ENCODE results near the gene SLC7A7. TPM values are rescaled to one million over a fixed set of nuclear protein-coding genes. Genes with fewer than 3 reads are reported as not detected.
A peak's percentile ranks its signal among the peaks of the same experiment; 100 is the strongest.

Gene SLC7A7
- total and polyA plus RNA-seq, 10 of the 15 experiments (the other 5 are each of a cell fraction or from before 2014, with no cell fraction given): 27.8 to 79.2 (median 50.8) TPM

DNA sequence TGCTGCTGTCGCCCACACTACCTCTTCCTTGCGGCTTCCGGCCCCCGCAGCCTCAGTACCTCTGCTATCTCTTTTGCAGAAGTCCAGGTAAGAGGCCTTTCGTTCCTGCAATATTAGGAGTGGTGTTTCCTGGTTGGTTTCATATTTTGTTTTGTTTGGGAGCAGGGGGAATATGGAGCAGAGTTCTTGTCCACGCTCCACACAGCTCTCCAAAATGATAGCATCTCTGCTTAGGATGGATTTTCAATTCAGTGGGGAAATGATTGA, 48.0 kb downstream of the SLC7A7 start (continued):
- TF ChIP-seq ZBTB11 (CRISPR knock-in tag; IDR thresholded peaks at IDR 0.05) (0 out of 2 replicates have a peak, but pooled peaks have one; percentile 4), TCF12 (IDR thresholded peaks at IDR 0.05; ENCODE audit: low read depth, low read length) (no peak), HDGF (IDR thresholded peaks at IDR 0.05) (no peak), NFIC (IDR thresholded peaks at IDR 0.05; ENCODE audit: low read depth, low read length) (0 out of 2 replicates have a peak, but pooled peaks have one; percentile 9), SMAD1 (IDR thresholded peaks at IDR 0.05; ENCODE audit: low read depth, partially characterized antibody) (no peak), CHD2 (IDR thresholded peaks at IDR 0.05; ENCODE audit: borderline replicate concordance, low read depth, low read length) (no peak), PAX5 (IDR thresholded peaks at IDR 0.05; ENCODE audit: borderline replicate concordance, low read depth, low read length) (no peak), SRF (IDR thresholded peaks at IDR 0.05; ENCODE audit: low read depth in 2 of 2, low read length in 2 of 2) (no peak), ZNF24 (IDR thresholded peaks at IDR 0.05) (no peak), EP300 (IDR thresholded peaks at IDR 0.05; ENCODE audit: borderline replicate concordance in 1 of 2, control insufficient read depth in 1 of 2, low read depth in 2 of 2, low read length in 2 of 2) (no peak), ZSCAN29 (IDR thresholded peaks at IDR 0.05) (no peak), CREB1 (IDR thresholded peaks at IDR 0.05; ENCODE audit: low read depth) (0 out of 2 replicates have a peak, but pooled peaks have one; percentile 17), KAT2A (conservative IDR thresholded peaks at IDR 0.05; ENCODE audit: control insufficient read depth, low read depth, low read length) (no peak), NR2C1 (IDR thresholded peaks at IDR 0.05) (no peak), ZNF622 (IDR thresholded peaks at IDR 0.05) (no peak)
- TF ChIP-seq, protein P1, sequence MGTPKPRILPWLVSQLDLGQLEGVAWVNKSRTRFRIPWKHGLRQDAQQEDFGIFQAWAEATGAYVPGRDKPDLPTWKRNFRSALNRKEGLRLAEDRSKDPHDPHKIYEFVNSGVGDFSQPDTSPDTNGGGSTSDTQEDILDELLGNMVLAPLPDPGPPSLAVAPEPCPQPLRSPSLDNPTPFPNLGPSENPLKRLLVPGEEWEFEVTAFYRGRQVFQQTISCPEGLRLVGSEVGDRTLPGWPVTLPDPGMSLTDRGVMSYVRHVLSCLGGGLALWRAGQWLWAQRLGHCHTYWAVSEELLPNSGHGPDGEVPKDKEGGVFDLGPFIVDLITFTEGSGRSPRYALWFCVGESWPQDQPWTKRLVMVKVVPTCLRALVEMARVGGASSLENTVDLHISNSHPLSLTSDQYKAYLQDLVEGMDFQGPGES (IDR thresholded peaks at IDR 0.05): no peak
- TF ChIP-seq, protein P2, sequence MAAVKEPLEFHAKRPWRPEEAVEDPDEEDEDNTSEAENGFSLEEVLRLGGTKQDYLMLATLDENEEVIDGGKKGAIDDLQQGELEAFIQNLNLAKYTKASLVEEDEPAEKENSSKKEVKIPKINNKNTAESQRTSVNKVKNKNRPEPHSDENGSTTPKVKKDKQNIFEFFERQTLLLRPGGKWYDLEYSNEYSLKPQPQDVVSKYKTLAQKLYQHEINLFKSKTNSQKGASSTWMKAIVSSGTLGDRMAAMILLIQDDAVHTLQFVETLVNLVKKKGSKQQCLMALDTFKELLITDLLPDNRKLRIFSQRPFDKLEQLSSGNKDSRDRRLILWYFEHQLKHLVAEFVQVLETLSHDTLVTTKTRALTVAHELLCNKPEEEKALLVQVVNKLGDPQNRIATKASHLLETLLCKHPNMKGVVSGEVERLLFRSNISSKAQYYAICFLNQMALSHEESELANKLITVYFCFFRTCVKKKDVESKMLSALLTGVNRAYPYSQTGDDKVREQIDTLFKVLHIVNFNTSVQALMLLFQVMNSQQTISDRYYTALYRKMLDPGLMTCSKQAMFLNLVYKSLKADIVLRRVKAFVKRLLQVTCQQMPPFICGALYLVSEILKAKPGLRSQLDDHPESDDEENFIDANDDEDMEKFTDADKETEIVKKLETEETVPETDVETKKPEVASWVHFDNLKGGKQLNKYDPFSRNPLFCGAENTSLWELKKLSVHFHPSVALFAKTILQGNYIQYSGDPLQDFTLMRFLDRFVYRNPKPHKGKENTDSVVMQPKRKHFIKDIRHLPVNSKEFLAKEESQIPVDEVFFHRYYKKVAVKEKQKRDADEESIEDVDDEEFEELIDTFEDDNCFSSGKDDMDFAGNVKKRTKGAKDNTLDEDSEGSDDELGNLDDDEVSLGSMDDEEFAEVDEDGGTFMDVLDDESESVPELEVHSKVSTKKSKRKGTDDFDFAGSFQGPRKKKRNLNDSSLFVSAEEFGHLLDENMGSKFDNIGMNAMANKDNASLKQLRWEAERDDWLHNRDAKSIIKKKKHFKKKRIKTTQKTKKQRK (IDR thresholded peaks at IDR 0.05; ENCODE audit: low read depth, low read length): no peak
- TF ChIP-seq, protein P3, sequence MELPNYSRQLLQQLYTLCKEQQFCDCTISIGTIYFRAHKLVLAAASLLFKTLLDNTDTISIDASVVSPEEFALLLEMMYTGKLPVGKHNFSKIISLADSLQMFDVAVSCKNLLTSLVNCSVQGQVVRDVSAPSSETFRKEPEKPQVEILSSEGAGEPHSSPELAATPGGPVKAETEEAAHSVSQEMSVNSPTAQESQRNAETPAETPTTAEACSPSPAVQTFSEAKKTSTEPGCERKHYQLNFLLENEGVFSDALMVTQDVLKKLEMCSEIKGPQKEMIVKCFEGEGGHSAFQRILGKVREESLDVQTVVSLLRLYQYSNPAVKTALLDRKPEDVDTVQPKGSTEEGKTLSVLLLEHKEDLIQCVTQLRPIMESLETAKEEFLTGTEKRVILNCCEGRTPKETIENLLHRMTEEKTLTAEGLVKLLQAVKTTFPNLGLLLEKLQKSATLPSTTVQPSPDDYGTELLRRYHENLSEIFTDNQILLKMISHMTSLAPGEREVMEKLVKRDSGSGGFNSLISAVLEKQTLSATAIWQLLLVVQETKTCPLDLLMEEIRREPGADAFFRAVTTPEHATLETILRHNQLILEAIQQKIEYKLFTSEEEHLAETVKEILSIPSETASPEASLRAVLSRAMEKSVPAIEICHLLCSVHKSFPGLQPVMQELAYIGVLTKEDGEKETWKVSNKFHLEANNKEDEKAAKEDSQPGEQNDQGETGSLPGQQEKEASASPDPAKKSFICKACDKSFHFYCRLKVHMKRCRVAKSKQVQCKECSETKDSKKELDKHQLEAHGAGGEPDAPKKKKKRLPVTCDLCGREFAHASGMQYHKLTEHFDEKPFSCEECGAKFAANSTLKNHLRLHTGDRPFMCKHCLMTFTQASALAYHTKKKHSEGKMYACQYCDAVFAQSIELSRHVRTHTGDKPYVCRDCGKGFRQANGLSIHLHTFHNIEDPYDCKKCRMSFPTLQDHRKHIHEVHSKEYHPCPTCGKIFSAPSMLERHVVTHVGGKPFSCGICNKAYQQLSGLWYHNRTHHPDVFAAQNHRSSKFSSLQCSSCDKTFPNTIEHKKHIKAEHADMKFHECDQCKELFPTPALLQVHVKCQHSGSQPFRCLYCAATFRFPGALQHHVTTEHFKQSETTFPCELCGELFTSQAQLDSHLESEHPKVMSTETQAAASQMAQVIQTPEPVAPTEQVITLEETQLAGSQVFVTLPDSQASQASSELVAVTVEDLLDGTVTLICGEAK (IDR thresholded peaks at IDR 0.05; ENCODE audit: borderline replicate concordance): no peak

All from GM12878 (cell line).